Stimulated activated naive B cell treated with anti-CD40 and anti-IgM and Interleukin-4, amounts not matched to agents 10 μg/mL and 1 μg/mL and 100 μg/mL, for 72 hours (primary cell): Measurements from ENCODE around the gene GALNT18.

ENCODE experiments used
- ATAC-seq, 2 donors: fragments of 150-1000 bp; cut with Tn5 transposase; replicated peaks; 2 replicates each; pipeline ENCODE4 v1.10.0; 2021; ENCODE audit warnings: moderate library complexity in 1 of 2
- DNase-seq: peaks from one replicate; pipeline ENCODE4 v3.0.0; 2021
- H3K27ac Mint-ChIP-seq: one replicate; pipeline ENCODE4 v1.8.0; 2022; ENCODE audit warnings: mild to moderate bottlenecking, mixed read lengths
- H3K27me3 Mint-ChIP-seq, 2 donors: one replicate each; pipeline ENCODE4 v1.8.0; 2022; ENCODE audit warnings: mixed read lengths in 2 of 2
- H3K36me3 Mint-ChIP-seq, 2 donors: one replicate each; pipeline ENCODE4 v1.8.0; 2022; ENCODE audit warnings: mixed read lengths in 2 of 2, mild to moderate bottlenecking in 1 of 2
- H3K4me1 Mint-ChIP-seq, 2 donors: one replicate each; pipeline ENCODE4 v1.8.0; 2022; ENCODE audit warnings: mixed read lengths in 2 of 2, mild to moderate bottlenecking in 1 of 2
- H3K4me3 Mint-ChIP-seq, 2 donors: one replicate each; pipeline ENCODE4 v1.8.0; 2022; ENCODE audit warnings: mild to moderate bottlenecking in 2 of 2, mixed read lengths in 2 of 2, moderate library complexity in 1 of 2
- H3K9me3 Mint-ChIP-seq, 2 donors: one replicate each; pipeline ENCODE4 v1.8.0; 2022; ENCODE audit warnings: mixed read lengths in 2 of 2, mild to moderate bottlenecking in 1 of 2

GALNT18 gene

DNA sequence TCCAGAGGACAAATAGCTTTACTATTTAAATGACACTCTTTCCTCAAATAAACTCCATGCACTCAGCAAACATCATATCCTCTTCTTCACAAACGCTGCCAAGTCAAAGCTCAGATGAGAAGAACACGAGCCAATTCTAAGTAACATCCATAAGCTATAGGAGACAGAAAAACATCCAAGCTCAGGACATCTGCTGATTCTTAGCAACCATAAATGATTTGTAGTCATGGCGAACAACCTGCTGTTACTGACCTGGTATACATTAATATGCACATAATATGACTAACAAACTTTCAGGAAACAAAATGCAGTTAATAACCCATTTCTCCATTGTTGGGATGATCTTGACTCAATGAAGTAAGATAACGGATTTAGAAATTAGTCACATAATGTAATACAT is 6.7 kb downstream of the GALNT18 start:
- Mint-ChIP-seq H3K9me3 (no peaks in the 10 kb centered on the region), H3K36me3 (no peaks in the 10 kb centered on the region), H3K4me1 (no peaks in the 10 kb centered on the region), H3K4me3 (no peak overlapping the region), H3K27me3 (peaks cover 43 to 48% of the 10 kb centered on the region in 2 donors), H3K27ac (no peak overlapping the region)
- ATAC-seq: no peak
- no peak for DNase-seq

DNA sequence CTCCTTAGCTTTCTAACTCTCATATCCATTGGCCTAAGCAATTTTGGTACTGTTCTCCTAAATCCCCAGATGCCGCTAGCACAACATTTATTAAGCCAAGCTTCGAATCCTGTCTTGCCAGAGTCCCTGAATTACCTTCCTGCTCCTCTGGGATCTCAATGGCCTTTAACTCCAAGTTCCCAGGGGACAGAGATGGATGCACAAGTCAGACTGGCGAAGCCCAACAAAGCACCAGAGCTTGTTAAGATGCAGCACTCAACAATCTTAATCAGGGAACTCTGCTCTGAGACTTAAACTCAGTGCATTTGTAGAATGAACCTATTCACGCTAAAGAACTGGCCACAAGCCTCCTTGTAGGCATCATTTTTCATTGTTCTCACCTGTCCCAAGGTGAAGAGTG is 9.4 kb downstream of the GALNT18 start:
- no peak overlapping the region for H3K27ac Mint-ChIP-seq
- no peaks in the 10 kb centered on the region for H3K36me3 Mint-ChIP-seq
- DNase-seq (no peak), ATAC-seq (no peak)
- no peaks in the 10 kb centered on the region for H3K9me3 Mint-ChIP-seq
- H3K4me3 Mint-ChIP-seq: no peak overlapping the region
- peaks cover 31 to 37% of the 10 kb centered on the region in 2 donors for H3K27me3 Mint-ChIP-seq
- H3K4me1 Mint-ChIP-seq: no peaks in the 10 kb centered on the region

DNA sequence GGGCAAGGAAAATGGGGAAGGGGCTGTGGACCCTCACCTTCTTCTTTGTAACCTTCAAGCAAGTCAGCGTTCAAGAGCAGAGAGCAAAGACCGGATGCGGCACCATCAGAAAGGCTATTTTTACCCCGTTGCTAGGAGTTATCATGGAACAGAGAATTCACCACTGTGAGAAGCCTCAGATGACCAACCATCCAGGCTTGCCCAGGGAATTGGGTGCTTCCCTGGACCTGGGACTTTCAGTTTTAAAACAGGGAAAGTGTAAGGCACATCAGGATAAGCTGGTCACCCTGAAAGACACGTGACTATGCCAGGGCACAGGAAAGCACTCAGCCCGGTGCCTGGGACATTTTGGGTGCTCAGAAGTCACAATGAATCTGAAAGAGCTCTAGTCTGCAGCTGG is 10.4 kb downstream of the GALNT18 start:
- peaks cover 31 to 37% of the 10 kb centered on the region in 2 donors for H3K27me3 Mint-ChIP-seq
- H3K36me3 Mint-ChIP-seq: no peaks in the 10 kb centered on the region
- H3K27ac Mint-ChIP-seq: no peak overlapping the region
- H3K9me3 Mint-ChIP-seq: no peaks in the 10 kb centered on the region
- ATAC-seq: no peak
- H3K4me3 Mint-ChIP-seq: no peak overlapping the region
- no peak for DNase-seq
- no peaks in the 10 kb centered on the region for H3K4me1 Mint-ChIP-seq

DNA sequence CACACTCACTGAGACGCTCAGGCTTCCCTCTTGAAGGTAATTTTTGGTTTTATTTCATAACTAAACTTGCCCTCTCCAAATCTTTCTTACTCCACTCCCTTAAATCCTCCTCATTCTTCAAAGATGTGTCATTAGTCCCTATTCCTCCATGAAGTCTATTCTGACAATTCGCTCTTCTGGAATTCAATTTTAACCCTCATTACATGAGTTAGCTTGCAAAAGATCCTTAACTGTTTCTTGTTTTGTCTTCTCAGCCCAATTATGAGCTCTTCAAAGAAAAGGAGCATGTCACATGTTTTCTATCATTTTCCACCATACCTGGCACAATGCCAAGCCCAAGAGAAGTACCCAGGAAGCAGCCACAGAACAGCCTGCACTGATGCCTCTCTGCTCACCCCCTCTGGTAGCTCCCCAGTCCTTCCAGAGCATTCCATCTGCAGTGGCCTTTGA is 13.0 kb downstream of the GALNT18 start:
- ATAC-seq (no peak), DNase-seq (no peak)
- Mint-ChIP-seq H3K4me3 (no peak overlapping the region), H3K36me3 (no peaks in the 10 kb centered on the region), H3K27ac (no peak overlapping the region), H3K4me1 (no peaks in the 10 kb centered on the region), H3K9me3 (no peaks in the 10 kb centered on the region), H3K27me3 (peaks cover 26 to 36% of the 10 kb centered on the region in 2 donors)

DNA sequence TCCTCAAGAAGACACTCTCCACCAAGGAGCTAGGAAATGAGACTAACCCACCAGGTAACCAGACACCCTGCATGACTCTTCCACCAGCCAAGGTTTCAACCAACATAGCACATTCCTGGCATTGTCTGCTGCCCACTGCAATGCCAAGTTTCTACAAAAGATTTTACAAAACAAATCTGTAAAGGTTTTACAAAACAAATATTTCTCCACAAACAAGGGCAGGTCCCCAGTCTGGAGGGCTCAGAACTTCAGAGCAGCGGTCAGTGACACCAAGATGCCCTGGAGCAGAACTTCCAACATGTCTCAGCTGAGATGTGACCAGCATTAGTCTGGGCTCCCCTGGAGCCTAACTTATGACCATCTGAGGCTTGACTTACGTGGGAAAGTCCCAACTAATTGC is 14.0 kb downstream of the GALNT18 start:
- ATAC-seq: no peak
- Mint-ChIP-seq H3K9me3 (no peaks in the 10 kb centered on the region), H3K27ac (no peak overlapping the region), H3K4me3 (no peak overlapping the region), H3K27me3 (peaks cover 24 to 31% of the 10 kb centered on the region in 2 donors), H3K4me1 (no peaks in the 10 kb centered on the region), H3K36me3 (no peaks in the 10 kb centered on the region)
- DNase-seq: no peak

DNA sequence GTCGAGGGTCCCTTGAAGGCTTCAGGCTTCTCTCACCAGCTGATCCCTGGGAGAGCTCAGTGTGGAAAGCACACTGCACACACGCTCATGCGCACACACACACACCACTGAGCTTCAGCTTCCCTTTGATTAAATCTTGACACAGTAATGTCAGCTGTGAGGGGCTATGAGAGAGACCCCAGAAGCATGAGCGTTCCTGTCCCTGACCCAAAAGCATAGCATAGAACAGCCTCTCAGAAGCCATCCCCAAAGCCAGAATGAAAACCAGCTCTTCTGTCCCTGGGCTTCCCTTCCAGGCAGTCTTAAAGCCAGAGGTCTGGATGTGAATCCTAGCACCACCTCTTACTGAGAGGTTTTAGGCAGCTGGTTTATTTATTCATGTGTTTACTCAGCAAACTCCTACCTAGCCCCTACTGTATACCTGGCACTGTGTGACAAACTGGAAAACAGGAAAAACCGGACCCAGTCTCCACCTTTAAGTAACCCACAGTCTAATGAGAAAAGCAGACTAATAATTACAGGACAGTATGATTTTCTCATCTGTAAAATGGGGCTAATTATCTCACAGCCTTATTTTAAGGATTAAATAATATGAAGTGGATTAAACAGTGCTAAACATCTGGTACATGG is 15.9 kb downstream of the GALNT18 start:
- no peaks in the 10 kb centered on the region for H3K36me3 Mint-ChIP-seq

DNA sequence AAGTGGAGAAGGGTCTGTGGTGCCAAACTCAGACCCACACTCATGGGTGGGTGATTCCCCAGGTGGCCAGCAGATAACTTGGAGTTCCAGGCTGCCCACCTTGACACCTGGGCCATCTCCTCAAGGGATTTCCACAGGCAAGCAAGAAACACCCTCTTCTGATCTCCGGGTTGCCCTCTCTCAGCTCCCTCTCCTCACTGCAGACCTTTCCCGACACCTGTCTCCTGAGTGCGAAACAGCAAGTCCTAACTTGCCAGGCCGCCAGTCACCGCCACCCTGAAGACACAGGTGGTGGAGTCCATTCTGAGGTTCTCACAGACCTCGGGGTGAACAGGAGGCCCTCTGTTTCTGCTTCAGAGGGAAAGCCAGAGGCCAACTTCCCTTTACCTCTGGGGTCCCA is 16.6 kb downstream of the GALNT18 start:
- Mint-ChIP-seq H3K4me1 (no peaks in the 10 kb centered on the region), H3K27ac (no peak overlapping the region), H3K27me3 (peaks cover 23 to 33% of the 10 kb centered on the region in 2 donors), H3K36me3 (no peaks in the 10 kb centered on the region), H3K4me3 (no peak overlapping the region), H3K9me3 (peaks cover 0 to 10% of the 10 kb centered on the region in 2 donors)
- ATAC-seq: no peak
- DNase-seq: no peak

More for the DNA sequence above, 15.9 kb downstream of the GALNT18 start:
- peaks cover 0 to 5% of the 10 kb centered on the region in 2 donors for H3K9me3 Mint-ChIP-seq
- H3K27me3 Mint-ChIP-seq: peaks cover 21 to 32% of the 10 kb centered on the region in 2 donors
- no peaks in the 10 kb centered on the region for H3K4me1 Mint-ChIP-seq
- no peak for DNase-seq
- no peak overlapping the region for H3K27ac Mint-ChIP-seq
- no peak for ATAC-seq
- no peak overlapping the region for H3K4me3 Mint-ChIP-seq

DNA sequence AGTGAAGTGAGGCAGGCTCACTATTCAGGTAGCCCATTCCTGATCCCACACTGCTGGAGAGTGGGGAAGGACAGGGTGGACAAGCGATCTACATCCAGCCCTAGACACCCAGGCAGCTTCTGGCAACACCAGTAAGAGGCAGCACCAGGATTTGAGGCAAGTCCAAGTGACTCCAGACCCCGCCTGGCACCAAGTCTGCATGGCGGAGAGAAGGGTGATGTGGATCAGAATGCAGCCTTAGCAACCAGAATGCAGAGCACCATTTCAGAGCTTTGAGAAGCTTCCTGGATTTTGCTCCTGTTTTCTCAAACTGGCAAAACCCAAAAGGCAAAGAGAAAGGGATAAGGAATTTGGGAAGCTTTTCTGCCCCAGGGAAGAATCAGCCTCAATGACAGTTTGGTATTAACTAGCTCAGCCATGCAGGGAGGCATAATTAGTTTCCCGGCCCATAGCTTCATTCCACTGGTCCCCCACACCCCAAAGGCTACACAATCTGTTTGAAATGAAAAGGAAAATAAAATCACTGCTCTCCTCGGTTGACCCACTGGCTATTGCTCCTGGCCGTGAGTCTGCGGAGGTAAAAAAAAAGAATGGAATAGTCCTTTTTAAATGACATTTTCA is 17.3 kb downstream of the GALNT18 start:
- peaks cover 0 to 10% of the 10 kb centered on the region in 2 donors for H3K9me3 Mint-ChIP-seq
- H3K4me1 Mint-ChIP-seq: no peaks in the 10 kb centered on the region
- H3K27me3 Mint-ChIP-seq: peaks cover 22 to 29% of the 10 kb centered on the region in 2 donors
- DNase-seq (no peak), ATAC-seq (no peak)
- no peak overlapping the region for H3K27ac Mint-ChIP-seq
- H3K4me3 Mint-ChIP-seq: no peak overlapping the region
- H3K36me3 Mint-ChIP-seq: no peaks in the 10 kb centered on the region

DNA sequence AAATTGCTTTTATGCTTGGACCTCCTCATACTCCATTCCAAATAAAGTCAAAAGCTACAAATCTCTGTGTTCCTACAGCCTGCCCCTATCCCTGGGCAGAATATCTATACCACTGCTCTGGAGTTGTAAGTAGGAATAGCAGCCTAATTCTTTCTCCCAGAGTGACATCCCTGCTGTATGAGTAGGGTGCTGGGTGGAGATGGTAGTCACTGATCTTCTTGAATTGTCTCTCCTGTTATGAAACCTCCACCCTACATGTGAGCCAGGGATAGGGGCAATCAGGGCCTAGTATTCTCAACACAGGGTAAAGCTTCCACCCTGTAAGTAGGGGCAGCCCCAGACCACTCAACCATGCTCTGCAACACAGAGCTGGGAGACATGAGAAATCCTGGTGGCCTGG is 19.8 kb downstream of the GALNT18 start:
- no peak for ATAC-seq
- H3K4me3 Mint-ChIP-seq: no peak overlapping the region
- no peak for DNase-seq
- H3K27me3 Mint-ChIP-seq: peaks cover 16 to 19% of the 10 kb centered on the region in 2 donors
- H3K9me3 Mint-ChIP-seq: peaks cover 0 to 10% of the 10 kb centered on the region in 2 donors
- H3K36me3 Mint-ChIP-seq: no peaks in the 10 kb centered on the region
- no peak overlapping the region for H3K27ac Mint-ChIP-seq
- no peaks in the 10 kb centered on the region for H3K4me1 Mint-ChIP-seq

DNA sequence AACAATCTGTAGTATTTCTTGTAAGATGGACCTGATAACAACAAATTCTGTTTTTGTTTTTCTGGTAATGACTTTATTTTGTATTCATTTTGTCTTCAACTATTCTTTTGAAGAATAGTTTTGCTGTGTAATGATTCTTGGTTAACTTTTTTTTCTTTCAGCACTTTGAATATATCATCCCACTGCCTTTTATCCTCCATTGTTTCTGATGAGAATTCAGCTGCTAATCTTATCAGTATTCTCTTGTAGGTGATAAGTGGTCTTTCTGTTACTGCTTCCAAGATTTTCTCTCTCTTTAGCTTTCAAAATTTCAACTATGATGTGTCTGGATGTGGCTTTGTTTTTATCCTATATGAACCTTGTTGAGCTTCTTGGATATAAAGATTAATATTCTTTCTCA is 21.5 kb downstream of the GALNT18 start:
- Mint-ChIP-seq H3K27ac (no peak overlapping the region), H3K9me3 (peaks cover 0 to 10% of the 10 kb centered on the region in 2 donors), H3K36me3 (no peaks in the 10 kb centered on the region), H3K27me3 (peaks cover 14 to 16% of the 10 kb centered on the region in 2 donors), H3K4me3 (no peak overlapping the region), H3K4me1 (no peaks in the 10 kb centered on the region)
- ATAC-seq: no peak
- DNase-seq: no peak

DNA sequence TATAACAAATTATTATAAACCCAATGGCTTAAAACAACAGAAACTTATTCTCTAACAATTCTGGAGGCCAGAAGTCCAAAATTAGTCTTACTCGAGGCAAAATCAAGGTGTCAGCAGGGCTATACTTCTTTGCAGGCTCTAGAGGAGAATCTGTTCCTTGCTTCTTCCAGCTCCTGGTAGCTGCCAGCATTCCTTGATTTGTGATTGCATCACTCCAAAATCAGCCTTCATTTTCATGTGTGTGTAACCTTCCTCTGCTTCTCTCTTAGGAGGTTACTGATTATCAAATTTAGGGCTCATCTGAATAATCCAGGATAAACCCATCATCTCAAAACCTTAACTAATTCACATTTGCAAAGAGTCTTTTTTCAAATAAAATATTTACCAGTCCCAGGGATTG is 23.6 kb downstream of the GALNT18 start:
- H3K27me3 Mint-ChIP-seq: peaks cover 16 to 20% of the 10 kb centered on the region in 2 donors
- no peak overlapping the region for H3K27ac Mint-ChIP-seq
- H3K36me3 Mint-ChIP-seq: no peaks in the 10 kb centered on the region
- H3K4me3 Mint-ChIP-seq: no peak overlapping the region
- ATAC-seq: no peak
- H3K4me1 Mint-ChIP-seq: no peaks in the 10 kb centered on the region
- H3K9me3 Mint-ChIP-seq: peaks cover 0 to 10% of the 10 kb centered on the region in 2 donors
- no peak for DNase-seq

DNA sequence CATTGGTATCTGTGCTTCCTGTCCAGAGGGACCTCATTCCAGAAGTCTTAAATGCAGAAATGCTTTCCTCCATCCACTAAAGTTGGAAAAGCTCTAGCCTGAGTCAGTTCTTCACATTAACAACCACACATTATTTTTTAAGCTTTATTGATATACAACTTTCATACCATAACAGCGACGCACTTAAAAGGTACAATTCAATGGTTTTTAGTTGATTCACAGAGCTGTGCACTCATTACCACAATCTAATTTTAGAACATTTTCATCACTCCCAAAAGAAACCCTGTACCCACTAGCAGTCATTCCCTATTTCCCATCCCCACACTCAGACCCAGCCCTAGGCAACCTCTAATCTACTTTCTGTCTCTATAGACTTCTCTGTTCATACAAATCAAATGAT is 27.6 kb downstream of the GALNT18 start:
- Mint-ChIP-seq H3K36me3 (no peaks in the 10 kb centered on the region), H3K27ac (no peak overlapping the region), H3K4me3 (no peak overlapping the region), H3K4me1 (no peaks in the 10 kb centered on the region), H3K9me3 (no peaks in the 10 kb centered on the region), H3K27me3 (peaks cover 6 to 8% of the 10 kb centered on the region in 2 donors)
- DNase-seq (no peak), ATAC-seq (no peak)

DNA sequence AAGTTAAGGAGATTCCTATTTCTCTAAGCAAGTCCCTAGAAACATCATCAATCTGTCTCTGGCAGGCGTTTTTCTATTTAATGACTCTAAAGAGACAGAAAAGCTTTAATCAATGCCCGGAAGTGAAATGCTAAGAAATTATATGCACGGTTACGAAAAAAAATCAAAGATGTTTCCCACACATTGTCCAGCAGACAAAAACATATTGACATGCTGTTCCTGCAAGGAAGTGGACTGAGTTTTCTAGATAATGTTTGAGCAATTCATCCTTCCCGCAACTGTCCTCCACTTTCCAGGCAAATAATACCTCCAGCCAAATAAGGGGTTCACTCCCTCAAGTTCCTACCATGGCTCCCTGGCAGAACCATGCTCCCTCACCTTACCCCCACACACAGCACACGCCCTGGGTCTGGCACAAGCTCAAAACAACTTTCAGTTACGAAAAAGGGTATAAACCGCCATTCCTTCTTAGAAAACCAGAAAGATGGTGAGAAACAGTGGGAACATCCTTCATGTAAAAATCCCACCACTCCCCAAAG is 29.6 kb downstream of the GALNT18 start:
- DNase-seq (no peak), ATAC-seq (no peak)
- Mint-ChIP-seq H3K9me3 (no peaks in the 10 kb centered on the region), H3K4me1 (no peaks in the 10 kb centered on the region), H3K27me3 (peaks cover 4 to 9% of the 10 kb centered on the region in 2 donors), H3K36me3 (no peaks in the 10 kb centered on the region), H3K4me3 (no peak overlapping the region), H3K27ac (no peak overlapping the region)

DNA sequence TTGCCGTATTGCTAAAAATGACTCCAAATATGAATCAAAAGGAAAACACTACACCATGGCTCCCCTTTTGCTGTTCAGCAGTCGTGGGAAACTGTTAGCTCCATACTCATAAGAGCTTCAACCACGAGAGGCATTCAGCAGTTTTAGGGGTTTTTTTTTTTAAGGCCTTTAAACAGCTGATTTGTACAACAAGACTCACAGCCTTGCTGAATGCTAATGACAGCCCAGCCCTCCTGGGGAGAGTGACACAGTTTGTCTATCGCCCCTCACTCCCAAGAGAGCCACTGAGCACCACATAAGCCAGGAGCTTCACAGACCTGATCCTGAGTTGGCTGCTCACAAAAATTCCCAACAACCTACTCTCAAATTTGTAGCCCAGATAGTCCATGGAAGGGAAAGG is 32.4 kb downstream of the GALNT18 start:
- no peak overlapping the region for H3K27ac Mint-ChIP-seq
- no peak for ATAC-seq
- H3K9me3 Mint-ChIP-seq: no peaks in the 10 kb centered on the region

DNA sequence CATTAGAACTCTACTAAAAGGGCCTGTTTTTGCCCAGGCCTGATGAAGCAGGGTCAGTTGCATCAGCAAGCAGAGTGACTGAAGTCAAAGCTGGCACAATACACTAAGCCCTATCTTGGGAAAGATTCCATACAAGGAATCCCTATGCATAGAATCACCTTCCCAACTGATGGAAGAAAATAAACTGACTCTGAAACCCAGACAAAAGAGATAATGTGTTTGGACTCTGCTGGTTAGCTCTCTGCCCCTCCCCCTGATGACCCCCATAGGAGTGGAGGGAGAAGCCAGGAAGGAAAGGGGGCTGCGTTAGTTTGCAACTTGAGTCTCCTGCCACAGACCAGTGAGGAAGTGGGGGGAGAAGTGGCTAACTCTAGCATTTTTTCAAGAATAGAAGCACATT is 32.9 kb downstream of the GALNT18 start:
- ATAC-seq (no peak), DNase-seq (no peak)
- H3K4me3 Mint-ChIP-seq: no peak overlapping the region
- no peaks in the 10 kb centered on the region for H3K36me3 Mint-ChIP-seq
- peaks cover 0 to 9% of the 10 kb centered on the region in 2 donors for H3K27me3 Mint-ChIP-seq
- H3K4me1 Mint-ChIP-seq: no peaks in the 10 kb centered on the region
- no peaks in the 10 kb centered on the region for H3K9me3 Mint-ChIP-seq
- no peak overlapping the region for H3K27ac Mint-ChIP-seq

More for the DNA sequence above, 32.4 kb downstream of the GALNT18 start:
- Mint-ChIP-seq H3K36me3 (no peaks in the 10 kb centered on the region), H3K4me3 (no peak overlapping the region), H3K4me1 (no peaks in the 10 kb centered on the region), H3K27me3 (peaks cover 4 to 9% of the 10 kb centered on the region in 2 donors)
- no peak for DNase-seq
